Neural progenitor cell (in vitro differentiated cells): Measurements from ENCODE around the gene SPATA18. TPM values are rescaled to one million over a fixed set of nuclear protein-coding genes. Genes with fewer than 3 reads are reported as not detected.
"Not testable (repeated sequence)": the region's sequence is repeated elsewhere in the genome, so short reads cannot be mapped to it uniquely, and the experiment has no call there.

Experiments used
- DNase-seq: peaks from one replicate; pipeline ENCODE4 v3.0.0-alpha.2; 2016; ENCODE audit warnings: low spot score
- H2AFZ ChIP-seq: fragments of 200-600 bp; sonication (generic); replicated peaks from 2 replicates; pipeline ENCODE4 v1.6.1; 2016; ENCODE audit warnings: antibody characterized with exemption
- H3F3A ChIP-seq: fragments of 200-600 bp; sonication (generic); 2 replicates; pipeline ENCODE4 v1.6.1; 2016; ENCODE audit warnings: antibody characterized with exemption, low read depth
- H3K27ac ChIP-seq: fragments of 200-600 bp; sonication (generic); 2 replicates; pipeline ENCODE4 v1.5.1; 2016; ENCODE audit warnings: mild to moderate bottlenecking
- H3K27me3 ChIP-seq: fragments of 200-600 bp; sonication (generic); 2 replicates; pipeline ENCODE4 v1.6.1; 2016; ENCODE audit warnings: mild to moderate bottlenecking, moderate library complexity
- H3K36me3 ChIP-seq: fragments of 200-600 bp; sonication (generic); 2 replicates; pipeline ENCODE4 v1.5.1; 2016
- H3K4me1 ChIP-seq: fragments of 200-600 bp; sonication (generic); 2 replicates; pipeline ENCODE4 v1.6.1; 2016; ENCODE audit warnings: mixed run types
- H3K4me2 ChIP-seq: fragments of 200-600 bp; sonication (generic); 2 replicates; pipeline ENCODE4 v1.6.1; 2016
- H3K4me3 ChIP-seq: fragments of 200-600 bp; sonication (generic); 2 replicates; pipeline ENCODE4 v1.5.1; 2016
- H3K79me2 ChIP-seq: fragments of 200-600 bp; sonication (generic); 2 replicates; pipeline ENCODE4 v1.6.1; 2016; ENCODE audit warnings: low read depth
- H3K9ac ChIP-seq: fragments of 200-600 bp; sonication (generic); 2 replicates; pipeline ENCODE4 v1.6.1; 2016
- H3K9me3 ChIP-seq: fragments of 200-600 bp; sonication (generic); 2 replicates; pipeline ENCODE4 v1.5.1; 2016; ENCODE audit warnings: low read depth
- H4K20me1 ChIP-seq: fragments of 200-600 bp; sonication (generic); 2 replicates; pipeline ENCODE4 v1.6.1; 2016; ENCODE audit warnings: low read depth
- H3K27ac Mint-ChIP-seq: 3 replicates; pipeline ENCODE4 v1.8.0; 2021; ENCODE audit warnings: mixed read lengths
- H3K27me3 Mint-ChIP-seq: 2 replicates; pipeline ENCODE4 v1.8.0; 2022; ENCODE audit warnings: low read depth, mild to moderate bottlenecking, inconsistent platforms, moderate library complexity, mixed read lengths; ENCODE audit not compliant: insufficient read depth
- H3K36me3 Mint-ChIP-seq: 3 replicates; pipeline ENCODE4 v1.8.0; 2021; ENCODE audit warnings: mixed read lengths
- H3K4me1 Mint-ChIP-seq: 3 replicates; pipeline ENCODE4 v1.8.0; 2021; ENCODE audit warnings: mixed read lengths
- H3K4me3 Mint-ChIP-seq: 3 replicates; pipeline ENCODE4 v1.8.0; 2021; ENCODE audit warnings: mild to moderate bottlenecking, moderate library complexity, mixed read lengths
- H3K9me3 Mint-ChIP-seq: 3 replicates; pipeline ENCODE4 v1.8.0; 2020; ENCODE audit warnings: mixed read lengths
- EZH2 ChIP-seq: fragments of 200-600 bp; sonication (generic); IDR thresholded peaks from 2 replicates; pipeline ENCODE4 v1.6.1; 2017; ENCODE audit warnings: antibody characterized with exemption, mild to moderate bottlenecking, moderate library complexity
- EZH2phosphoT487 ChIP-seq: fragments of 200-600 bp; sonication (generic); IDR thresholded peaks from 2 replicates; pipeline ENCODE4 v1.6.1; 2017; ENCODE audit warnings: antibody characterized with exemption
- total RNA-seq: library from RNA; depleted of rRNA; stranded (reverse); fragments of >200 nt; gene quantifications from 2 replicates; pipeline ENCODE4 v1.2.3, GENCODE V29; 2015; ENCODE audit warnings: low replicate concordance
- TF ChIP-seq, protein P1 (sequence below): fragments of 200-600 bp; sonication (generic); IDR thresholded peaks from 2 replicates; pipeline ENCODE4 v1.5.1; 2017; ENCODE audit warnings: antibody characterized with exemption, mild to moderate bottlenecking

Gene SPATA18
- total RNA-seq, 1 donor from 2014 or later, result 5.4 TPM

DNA sequence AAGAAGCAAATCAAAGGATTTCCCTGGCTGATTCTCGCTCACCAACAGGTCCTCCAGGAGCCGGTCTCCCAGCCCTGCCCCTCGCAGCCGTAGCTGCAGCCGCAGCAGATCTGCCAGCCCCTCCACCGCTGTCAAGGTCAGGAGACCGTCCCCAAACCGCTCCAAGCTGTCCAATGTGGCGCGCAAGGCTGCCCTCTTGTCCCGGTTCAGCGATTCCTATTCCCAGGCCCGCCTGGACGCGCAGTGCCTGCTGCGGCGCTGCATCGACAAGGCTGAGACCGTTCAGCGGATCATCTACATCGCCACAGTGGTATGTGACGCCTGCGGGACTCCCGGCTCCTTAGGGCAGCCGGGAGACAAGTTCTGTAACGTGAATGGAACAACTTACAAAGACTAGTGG is 25.6 kb downstream of the SPATA18 start:
- no peak overlapping the region for H3K27ac Mint-ChIP-seq
- no peaks in the 10 kb centered on the region for H4K20me1 ChIP-seq
- H3K4me3 ChIP-seq, result peak overlapping the region; percentile 45
- no peaks in the 10 kb centered on the region for H3K79me2 ChIP-seq
- peaks cover 20% of the 10 kb centered on the region for H3K4me1 ChIP-seq
- peaks cover 10% of the 10 kb centered on the region for H3K4me1 Mint-ChIP-seq
- no peaks in the 10 kb centered on the region for H3K36me3 ChIP-seq
- H3K27me3 ChIP-seq, result peaks cover 37% of the 10 kb centered on the region
- no peaks in the 10 kb centered on the region for H3K36me3 Mint-ChIP-seq
- DNase-seq, result peak; percentile 79
- no peak overlapping the region for H3K9ac ChIP-seq
- H3K27ac ChIP-seq, result no peak overlapping the region
- H3K4me3 Mint-ChIP-seq, result peak overlapping the region; percentile 82
- H3K9me3 Mint-ChIP-seq, result no peaks in the 10 kb centered on the region
- peaks cover 4% of the 10 kb centered on the region for H3K27me3 Mint-ChIP-seq
- peaks cover 7% of the 10 kb centered on the region for H3F3A ChIP-seq
- no peaks in the 10 kb centered on the region for H3K9me3 ChIP-seq
- peak overlapping the region; percentile 88 for H3K4me2 ChIP-seq
- H2AFZ ChIP-seq, result peak overlapping the region; percentile 73
- TF ChIP-seq, protein P1, sequence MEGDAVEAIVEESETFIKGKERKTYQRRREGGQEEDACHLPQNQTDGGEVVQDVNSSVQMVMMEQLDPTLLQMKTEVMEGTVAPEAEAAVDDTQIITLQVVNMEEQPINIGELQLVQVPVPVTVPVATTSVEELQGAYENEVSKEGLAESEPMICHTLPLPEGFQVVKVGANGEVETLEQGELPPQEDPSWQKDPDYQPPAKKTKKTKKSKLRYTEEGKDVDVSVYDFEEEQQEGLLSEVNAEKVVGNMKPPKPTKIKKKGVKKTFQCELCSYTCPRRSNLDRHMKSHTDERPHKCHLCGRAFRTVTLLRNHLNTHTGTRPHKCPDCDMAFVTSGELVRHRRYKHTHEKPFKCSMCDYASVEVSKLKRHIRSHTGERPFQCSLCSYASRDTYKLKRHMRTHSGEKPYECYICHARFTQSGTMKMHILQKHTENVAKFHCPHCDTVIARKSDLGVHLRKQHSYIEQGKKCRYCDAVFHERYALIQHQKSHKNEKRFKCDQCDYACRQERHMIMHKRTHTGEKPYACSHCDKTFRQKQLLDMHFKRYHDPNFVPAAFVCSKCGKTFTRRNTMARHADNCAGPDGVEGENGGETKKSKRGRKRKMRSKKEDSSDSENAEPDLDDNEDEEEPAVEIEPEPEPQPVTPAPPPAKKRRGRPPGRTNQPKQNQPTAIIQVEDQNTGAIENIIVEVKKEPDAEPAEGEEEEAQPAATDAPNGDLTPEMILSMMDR, result no peak
- no peak for TF ChIP-seq EZH2

DNA sequence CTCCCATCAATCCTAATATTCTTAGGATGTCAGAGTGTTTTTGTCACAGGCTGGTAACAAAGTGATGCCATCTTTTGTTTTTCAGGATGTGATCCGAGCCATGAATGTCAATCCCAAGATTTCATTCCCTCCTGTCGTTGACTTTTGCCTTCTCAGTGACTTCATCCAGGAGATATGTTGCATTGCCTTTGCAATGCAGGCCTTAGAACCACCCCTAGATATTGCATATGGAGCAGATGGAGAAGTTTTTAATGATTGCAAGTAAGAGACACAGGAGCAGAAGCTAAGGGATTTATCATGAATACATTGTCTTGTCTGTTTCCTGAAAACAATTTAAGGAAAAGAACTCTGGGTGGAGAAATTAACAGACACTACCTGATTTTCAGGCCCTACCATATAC is 28.6 kb downstream of the SPATA18 start:
- no peak overlapping the region for H3K4me2 ChIP-seq
- H3K4me3 ChIP-seq, result no peak overlapping the region
- no peaks in the 10 kb centered on the region for H3K9me3 Mint-ChIP-seq
- peaks cover 5% of the 10 kb centered on the region for H3K27me3 Mint-ChIP-seq
- no peaks in the 10 kb centered on the region for H3K36me3 ChIP-seq
- no peak overlapping the region for H3K9ac ChIP-seq
- no peaks in the 10 kb centered on the region for H3K9me3 ChIP-seq
- no peak overlapping the region for H3K27ac ChIP-seq
- H2AFZ ChIP-seq, result no peak overlapping the region
- H3F3A ChIP-seq, result no peaks in the 10 kb centered on the region
- H3K4me1 Mint-ChIP-seq, result peaks cover 7% of the 10 kb centered on the region
- no peaks in the 10 kb centered on the region for H3K79me2 ChIP-seq
- H3K27ac Mint-ChIP-seq, result no peak overlapping the region
- H3K27me3 ChIP-seq, result peaks cover 35% of the 10 kb centered on the region
- no peak for DNase-seq
- H3K36me3 Mint-ChIP-seq, result no peaks in the 10 kb centered on the region
- H4K20me1 ChIP-seq, result no peaks in the 10 kb centered on the region
- no peak for TF ChIP-seq EZH2
- TF ChIP-seq, protein P1, result no peak
- no peak for TF ChIP-seq EZH2phosphoT487
- no peak overlapping the region for H3K4me3 Mint-ChIP-seq
- H3K4me1 ChIP-seq, result peaks cover 21% of the 10 kb centered on the region

GRCh38 chr4:52081216-52081615 is 30.1 kb downstream of the SPATA18 start:
- Histone ChIP-seq H3F3A (no peaks in the 10 kb centered on the region), H3K27ac (no peak overlapping the region), H3K9me3 (no peaks in the 10 kb centered on the region), H4K20me1 (no peaks in the 10 kb centered on the region), H3K4me2 (no peak overlapping the region), H2AFZ (no peak overlapping the region), H3K9ac (no peak overlapping the region), H3K4me3 (no peak overlapping the region), H3K79me2 (no peaks in the 10 kb centered on the region), H3K27me3 (peaks cover 20% of the 10 kb centered on the region), H3K4me1 (peaks cover 21% of the 10 kb centered on the region), H3K36me3 (no peaks in the 10 kb centered on the region)
- Mint-ChIP-seq H3K4me1 (peaks cover 5% of the 10 kb centered on the region), H3K27ac (no peak overlapping the region), H3K4me3 (no peak overlapping the region), H3K27me3 (peaks cover 7% of the 10 kb centered on the region), H3K36me3 (no peaks in the 10 kb centered on the region), H3K9me3 (peaks cover 1% of the 10 kb centered on the region)
- TF ChIP-seq EZH2phosphoT487 (no peak), EZH2 (no peak)
- TF ChIP-seq, protein P1, result no peak
- DNase-seq, result no peak

DNA sequence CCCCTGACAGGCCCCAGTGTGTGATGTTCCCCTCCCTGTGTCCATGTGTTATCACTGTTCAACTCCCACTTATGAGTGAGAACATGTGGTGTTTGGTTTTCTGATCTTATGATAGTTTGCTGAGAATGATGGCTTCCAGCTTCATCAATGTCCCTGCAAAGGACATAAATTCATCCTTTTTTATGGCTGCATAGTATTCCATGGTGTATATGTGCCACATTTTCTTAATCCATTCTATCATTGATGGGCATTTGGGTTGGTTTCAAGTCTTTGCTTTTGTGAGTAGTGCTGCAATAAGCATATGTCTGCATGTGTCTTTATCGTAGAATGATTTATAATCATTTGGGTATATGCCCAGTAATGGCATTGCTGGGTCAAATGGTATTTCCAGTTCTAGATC is 35.3 kb downstream of the SPATA18 start:
- Mint-ChIP-seq H3K9me3 (peaks cover 24% of the 10 kb centered on the region), H3K27me3 (peaks cover 11% of the 10 kb centered on the region)
- not testable (repeated sequence) for H3K79me2 ChIP-seq, H3K27me3 ChIP-seq, H3K36me3 ChIP-seq, DNase-seq, H3F3A ChIP-seq, H3K27ac ChIP-seq, H3K9me3 ChIP-seq, H3K4me3 ChIP-seq, H3K36me3 Mint-ChIP-seq, H3K4me1 Mint-ChIP-seq, H4K20me1 ChIP-seq, H3K4me3 Mint-ChIP-seq, H3K27ac Mint-ChIP-seq, H3K4me1 ChIP-seq, H2AFZ ChIP-seq, H3K4me2 ChIP-seq, H3K9ac ChIP-seq
